Mesendoderm (in vitro differentiated cells): Measurements from ENCODE around the gene ARHGAP42.

Source experiments
- DNase-seq: peaks from one replicate; pipeline ENCODE4 v3.0.0; 2013
- H2AK5ac ChIP-seq: 2 replicates; pipeline ENCODE4 v1.6.1; 2013; ENCODE audit warnings: low read length, inconsistent platforms
- H2BK120ac ChIP-seq: 2 replicates; pipeline ENCODE4 v1.6.1; 2013; ENCODE audit warnings: low read depth, mild to moderate bottlenecking, low read length, moderate library complexity, mixed read lengths
- H2BK15ac ChIP-seq: replicated peaks from 2 replicates; pipeline ENCODE4 v1.6.1; 2013; ENCODE audit warnings: low read depth, mild to moderate bottlenecking, moderate library complexity
- H2BK5ac ChIP-seq: 2 replicates; pipeline ENCODE4 v1.6.1; 2013; ENCODE audit warnings: low read length, inconsistent platforms
- H3K18ac ChIP-seq: 2 replicates; pipeline ENCODE4 v1.6.1; 2013; ENCODE audit warnings: mild to moderate bottlenecking, low read length, mixed read lengths
- H3K23ac ChIP-seq: one replicate; pipeline ENCODE4 v1.6.1; 2013; ENCODE audit warnings: low read length
- H3K27ac ChIP-seq: 2 replicates; pipeline ENCODE4 v1.5.1; 2013; ENCODE audit warnings: low read depth, mild to moderate bottlenecking, inconsistent platforms, low read length, moderate library complexity
- H3K27me3 ChIP-seq: 2 replicates; pipeline ENCODE4 v1.6.1; 2013; ENCODE audit warnings: low read length, control low read depth, mild to moderate bottlenecking, inconsistent platforms; ENCODE audit not compliant: insufficient read depth, poor library complexity
- H3K36me3 ChIP-seq: 2 replicates; pipeline ENCODE4 v1.6.1; 2013; ENCODE audit warnings: low read length, inconsistent platforms; ENCODE audit not compliant: control insufficient read depth, insufficient read depth
- H3K4ac ChIP-seq: one replicate; pipeline ENCODE4 v1.6.1; 2013; ENCODE audit warnings: low read depth, mild to moderate bottlenecking, low read length, moderate library complexity
- H3K4me1 ChIP-seq: 2 replicates; pipeline ENCODE4 v1.6.1; 2013; ENCODE audit warnings: low read depth, low read length, inconsistent platforms; ENCODE audit not compliant: control insufficient read depth
- H3K4me2 ChIP-seq: 2 replicates; pipeline ENCODE4 v1.6.1; 2013; ENCODE audit warnings: low read length
- H3K4me3 ChIP-seq: 2 replicates; pipeline ENCODE4 v1.5.1; 2013; ENCODE audit warnings: mild to moderate bottlenecking, low read length
- H3K56ac ChIP-seq: one replicate; pipeline ENCODE4 v1.6.1; 2013; ENCODE audit warnings: low read length
- H3K79me1 ChIP-seq: 2 replicates; pipeline ENCODE4 v1.6.1; 2013; ENCODE audit warnings: low read length, inconsistent platforms
- H3K79me2 ChIP-seq: 2 replicates; pipeline ENCODE4 v1.6.1; 2013; ENCODE audit warnings: mild to moderate bottlenecking, low read length; ENCODE audit not compliant: control insufficient read depth, insufficient read depth
- H3K9ac ChIP-seq: 2 replicates; pipeline ENCODE4 v1.6.1; 2013; ENCODE audit warnings: low read length, inconsistent platforms
- H4K5ac ChIP-seq: one replicate; pipeline ENCODE4 v1.6.1; 2013; ENCODE audit warnings: low read length
- H4K8ac ChIP-seq: one replicate; pipeline ENCODE4 v1.6.1; 2013; ENCODE audit warnings: low read depth, mild to moderate bottlenecking, control low read depth, low read length, moderate library complexity
- WGBS: extraction: QIAGEN DNeasy Blood & Tissue Kit; methylation state at CpG from one replicate; pipeline ENCODE4 v1.1.7; 2013; ENCODE audit warnings: low lambda C conversion rate, missing lambda C conversion rate; ENCODE audit not compliant: insufficient coverage; ENCODE audit errors: extremely low coverage; 5-methylcytosine and 5-hydroxymethylcytosine counted together

Gene ARHGAP42

GRCh38 chr11:100675115-100675650 lies 11.9 kb upstream of the ARHGAP42 start:
- H3K27ac ChIP-seq = no peak overlapping the region
- no peak overlapping the region for H2BK120ac ChIP-seq
- H3K4me2 ChIP-seq = no peak overlapping the region
- H3K56ac ChIP-seq = no peak overlapping the region
- H3K4me1 ChIP-seq = no peaks in the 10 kb centered on the region
- H4K5ac ChIP-seq = no peak overlapping the region
- no peak overlapping the region for H3K18ac ChIP-seq
- H2BK5ac ChIP-seq = no peak overlapping the region
- H2BK15ac ChIP-seq = no peak overlapping the region
- H2AK5ac ChIP-seq = no peak overlapping the region
- WGBS = no CpG with 5 or more reads among the region's 4 CpGs
- H3K27me3 ChIP-seq = no peaks in the 10 kb centered on the region
- no peak overlapping the region for H3K9ac ChIP-seq
- H3K4ac ChIP-seq = no peak overlapping the region
- no peak overlapping the region for H3K23ac ChIP-seq
- H3K4me3 ChIP-seq = no peak overlapping the region
- no peak overlapping the region for H4K8ac ChIP-seq
- H3K79me1 ChIP-seq = no peaks in the 10 kb centered on the region
- H3K36me3 ChIP-seq = no peaks in the 10 kb centered on the region
- peak; percentile 32 for DNase-seq
- H3K79me2 ChIP-seq = no peaks in the 10 kb centered on the region

- H4K8ac ChIP-seq = no peak overlapping the region
- WGBS = no CpG with 5 or more reads among the region's 4 CpGs
- no peaks in the 10 kb centered on the region for H3K4me1 ChIP-seq
- no peak overlapping the region for H2BK15ac ChIP-seq
- H3K79me2 ChIP-seq = no peaks in the 10 kb centered on the region
- no peak overlapping the region for H3K9ac ChIP-seq
- H2AK5ac ChIP-seq = no peak overlapping the region
- no peak overlapping the region for H3K18ac ChIP-seq
- H3K79me1 ChIP-seq = no peaks in the 10 kb centered on the region
- DNase-seq = peak; percentile 95
- H2BK120ac ChIP-seq = no peak overlapping the region
- no peak overlapping the region for H3K27ac ChIP-seq
- no peak overlapping the region for H3K56ac ChIP-seq
- H3K4me3 ChIP-seq = no peak overlapping the region
- H3K4ac ChIP-seq = no peak overlapping the region
- no peak overlapping the region for H4K5ac ChIP-seq
- no peak overlapping the region for H3K4me2 ChIP-seq
- H3K27me3 ChIP-seq = no peaks in the 10 kb centered on the region
- no peak overlapping the region for H3K23ac ChIP-seq
- no peaks in the 10 kb centered on the region for H3K36me3 ChIP-seq
- H2BK5ac ChIP-seq = no peak overlapping the region
These were observed 10.2 kb upstream of the ARHGAP42 start for GRCh38 chr11:100676901-100677300.

GRCh38 chr11:100677796-100678195 lies 9.3 kb upstream of the ARHGAP42 start:
- H3K27ac ChIP-seq = no peak overlapping the region
- peak overlapping the region; percentile 74 for H2BK15ac ChIP-seq
- no peaks in the 10 kb centered on the region for H3K27me3 ChIP-seq
- no peak overlapping the region for H2BK120ac ChIP-seq
- H3K9ac ChIP-seq = no peak overlapping the region
- H3K4ac ChIP-seq = no peak overlapping the region
- no peak overlapping the region for H4K5ac ChIP-seq
- peak overlapping the region; percentile 51 for H3K18ac ChIP-seq
- H3K4me2 ChIP-seq = no peak overlapping the region
- H3K79me2 ChIP-seq = no peaks in the 10 kb centered on the region
- no peaks in the 10 kb centered on the region for H3K36me3 ChIP-seq
- no peak overlapping the region for H2BK5ac ChIP-seq
- H3K23ac ChIP-seq = no peak overlapping the region
- DNase-seq = no peak
- H3K79me1 ChIP-seq = no peaks in the 10 kb centered on the region
- no CpG with 5 or more reads among the region's 1 CpG for WGBS
- no peak overlapping the region for H3K4me3 ChIP-seq
- H4K8ac ChIP-seq = no peak overlapping the region
- H3K56ac ChIP-seq = no peak overlapping the region
- no peak overlapping the region for H2AK5ac ChIP-seq
- no peaks in the 10 kb centered on the region for H3K4me1 ChIP-seq

GRCh38 chr11:100680070-100680469 lies 7.0 kb upstream of the ARHGAP42 start:
- no peak overlapping the region for H3K4me2 ChIP-seq
- H3K4me3 ChIP-seq = no peak overlapping the region
- no peak overlapping the region for H2BK15ac ChIP-seq
- no peak overlapping the region for H3K18ac ChIP-seq
- no peak overlapping the region for H2BK120ac ChIP-seq
- no peaks in the 10 kb centered on the region for H3K27me3 ChIP-seq
- no peak overlapping the region for H3K23ac ChIP-seq
- H3K79me1 ChIP-seq = no peaks in the 10 kb centered on the region
- H3K4me1 ChIP-seq = no peaks in the 10 kb centered on the region
- H3K36me3 ChIP-seq = no peaks in the 10 kb centered on the region
- H4K8ac ChIP-seq = no peak overlapping the region
- no peak overlapping the region for H2AK5ac ChIP-seq
- H3K27ac ChIP-seq = no peak overlapping the region
- H3K56ac ChIP-seq = peak overlapping the region; percentile 54
- no peak overlapping the region for H2BK5ac ChIP-seq
- no CpG with 5 or more reads among the region's 7 CpGs for WGBS
- H3K79me2 ChIP-seq = no peaks in the 10 kb centered on the region
- no peak overlapping the region for H3K9ac ChIP-seq
- H3K4ac ChIP-seq = no peak overlapping the region
- H4K5ac ChIP-seq = no peak overlapping the region
- no peak for DNase-seq

GRCh38 chr11:100681064-100681502 lies 6.0 kb upstream of the ARHGAP42 start:
- Histone ChIP-seq H3K4ac (no peak overlapping the region), H3K18ac (no peak overlapping the region), H3K36me3 (no peaks in the 10 kb centered on the region), H3K27me3 (no peaks in the 10 kb centered on the region), H2AK5ac (no peak overlapping the region), H2BK15ac (no peak overlapping the region), H4K8ac (no peak overlapping the region), H3K27ac (no peak overlapping the region), H2BK120ac (no peak overlapping the region), H3K56ac (peak overlapping the region; percentile 62), H3K79me2 (no peaks in the 10 kb centered on the region), H3K4me3 (no peak overlapping the region), H4K5ac (no peak overlapping the region), H2BK5ac (no peak overlapping the region), H3K9ac (no peak overlapping the region), H3K79me1 (no peaks in the 10 kb centered on the region), H3K4me1 (no peaks in the 10 kb centered on the region), H3K23ac (no peak overlapping the region), H3K4me2 (no peak overlapping the region)
- no CpG with 5 or more reads among the region's 8 CpGs for WGBS
- DNase-seq = peak; percentile 71
